Motor neuron (in vitro differentiated cells): ENCODE data around the gene CCDC57. TPM values are rescaled to one million over a fixed set of nuclear protein-coding genes. Genes with fewer than 3 reads are reported as not detected.
"Not testable (repeated sequence)": the region's sequence is repeated elsewhere in the genome, so short reads cannot be mapped to it uniquely, and the experiment has no call there.

Source experiments
- ATAC-seq, 8 experiments: fragments of 200-7000 bp; cut with Tn5 transposase; replicated peaks in 6 of 8; 2 replicates each; pipeline ENCODE4 v1.8.0; 2021; ENCODE audit warnings: mild to moderate bottlenecking in 8 of 8, moderate library complexity in 8 of 8
- H3K27ac ChIP-seq, 2 donors: fragments of 250-450 bp; sonication (Bioruptor Pico); 2 replicates each; pipeline ENCODE4 v1.9.0; 2021; ENCODE audit warnings: antibody characterized with exemption in 2 of 2, mild to moderate bottlenecking in 2 of 2, moderate library complexity in 1 of 2
- H3K4me1 ChIP-seq, 2 donors: fragments of 250-450 bp; sonication (Bioruptor Pico); replicated peaks in 1 of 2; 2 replicates each; pipeline ENCODE4 v1.6.1; 2021; ENCODE audit warnings: antibody characterized with exemption in 2 of 2, mild to moderate bottlenecking in 2 of 2, moderate library complexity in 1 of 2
- H3K4me3 ChIP-seq, 5 donors: fragments of 250-450 bp; sonication (Bioruptor Pico); 2 replicates each; pipeline ENCODE4 v1.9.0; 2021; ENCODE audit warnings: antibody characterized with exemption in 5 of 5, mild to moderate bottlenecking in 5 of 5, moderate library complexity in 4 of 5
- WGBS, 10 experiments: fragments of 450-650 bp; shearing (Covaris generic); methylation state at CpG; one replicate each; pipeline ENCODE4 v1.0.0; 2022; 5-methylcytosine and 5-hydroxymethylcytosine counted together
- in situ Hi-C, 9 experiments: fragments of 400-800 bp; cut with MboI; loops; one replicate each; pipeline ENCODE4 v1.15.0; 2021; ENCODE audit warnings: low sequenced_read_pairs in 9 of 9, low pct_unique_long_range_greater_than_20kb in 2 of 9; ENCODE audit not compliant: unreplicated experiment in 9 of 9
- total RNA-seq, 8 experiments: library from RNA; unstranded; fragments of 300-600 nt; gene quantifications; 2 replicates each; pipeline versions ENCODE4 v1.2.3 to v1.2.4, GENCODE V29; 2022

The CCDC57 gene
- total RNA-seq, 8 experiments from 2014 or later = 13.6 to 68.8 (median 26.1) TPM

DNA sequence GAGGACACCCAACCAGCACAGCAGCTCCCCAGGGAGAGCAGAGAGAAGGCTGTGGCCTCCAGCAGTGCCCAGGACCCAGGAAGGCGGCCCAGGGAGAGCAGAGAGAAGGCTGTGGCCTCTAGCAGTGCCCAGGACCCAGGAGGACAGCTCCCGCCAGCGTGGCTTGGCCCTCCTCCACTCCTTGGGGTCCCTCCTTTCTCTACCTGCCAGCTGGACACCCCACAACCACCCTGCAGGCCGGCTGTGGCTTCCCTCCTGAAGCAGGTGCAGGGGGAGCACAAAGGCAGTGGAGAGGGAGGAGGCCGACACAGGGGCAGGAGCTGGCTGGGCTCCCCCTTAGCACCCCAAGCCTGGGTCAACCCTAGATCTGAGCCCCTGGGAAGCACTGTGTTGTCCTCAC lies 60.5 kb downstream of the CCDC57 start:
- 83 to 100% methylated on average over 1 to 2 of the region's 5 CpGs; no CpG with 5 or more reads in 8 of the 10 experiments for WGBS, 10 experiments
- Histone ChIP-seq H3K27ac (no peak overlapping the region), H3K4me3 (no peak overlapping the region), H3K4me1 (no peaks in the 10 kb centered on the region)
- in situ Hi-C loops = loop anchor here in 3 of 9 experiments (10.0 to 25.0 kb wide), 2 partner anchors 115 to 117 kb away; partner anchors contain the start of genes DCXR (in 3 of the 3) and RAC3 (in 3 of the 3)
- ATAC-seq = no peak

- no peak overlapping the region for H3K27ac ChIP-seq
- 0 to 100% (median 88%) methylated on average over 1 to 6 of the region's 22 CpGs; no CpG with 5 or more reads in 5 of the 10 experiments for WGBS, 10 experiments
- no peak for ATAC-seq
- H3K4me3 ChIP-seq = no peak overlapping the region
- no peaks in the 10 kb centered on the region for H3K4me1 ChIP-seq
- in situ Hi-C loops = loop anchor here in 3 of 9 experiments (10.0 to 25.0 kb wide), 2 partner anchors 114 to 117 kb away; partner anchors contain the start of genes DCXR (in 3 of the 3) and RAC3 (in 3 of the 3)
Observed at GRCh38 chr17:82151106-82151957, 61.3 kb downstream of the CCDC57 start.

DNA sequence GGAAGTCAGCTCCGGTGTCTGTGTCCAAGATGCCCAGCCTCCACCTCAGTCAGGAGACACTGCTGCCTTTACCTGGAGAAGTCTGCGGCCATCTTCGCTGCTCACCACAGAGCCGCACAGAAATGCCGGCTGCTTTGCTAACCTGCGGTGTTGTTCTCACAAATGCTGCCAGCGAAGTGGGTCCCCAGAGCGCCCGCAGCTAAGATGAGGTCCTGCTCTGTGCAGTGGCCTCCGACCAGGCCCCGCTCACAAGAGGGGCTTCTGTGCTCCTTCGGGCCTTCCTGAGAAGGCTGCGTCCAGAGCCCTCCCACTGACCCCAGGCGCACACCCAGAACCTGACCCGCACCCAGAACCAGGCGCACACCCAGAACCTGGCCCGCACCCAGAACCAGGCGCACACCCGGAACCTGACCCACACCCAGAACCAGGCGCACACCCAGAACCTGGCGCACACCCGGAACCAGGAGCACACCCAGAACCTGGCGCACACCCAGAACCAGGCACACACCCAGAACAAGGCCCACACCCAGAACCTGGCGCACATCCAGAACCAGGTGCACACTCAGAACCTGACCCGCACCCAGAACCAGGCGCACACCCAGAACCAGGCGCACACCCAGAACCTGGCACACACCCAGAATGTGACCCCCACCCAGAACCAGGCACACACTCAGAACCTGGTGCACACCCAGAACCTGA lies 63.1 kb downstream of the CCDC57 start:
- ATAC-seq = no peak
- WGBS, 10 experiments = 91 to 100% (median 100%) methylated on average over 1 to 7 of the region's 27 CpGs; no CpG with 5 or more reads in 4 of the 10 experiments
- H3K4me1 ChIP-seq = no peaks in the 10 kb centered on the region
- H3K4me3 ChIP-seq = no peak overlapping the region
- in situ Hi-C loops = loop anchor here in 5 of 9 experiments (10.0 to 25.0 kb wide), 2 partner anchors 112 to 115 kb away; partner anchors contain the start of genes DCXR (in 5 of the 5) and RAC3 (in 5 of the 5)
- H3K27ac ChIP-seq = no peak overlapping the region

GRCh38 chr17:82148997-82149396 lies 63.6 kb downstream of the CCDC57 start:
- in situ Hi-C loops = loop anchor here in 2 of 9 experiments (25.0 kb wide), 1 partner anchor 112 kb away; the partner anchor contains the start of genes DCXR (in 2 of the 2) and RAC3 (in 2 of the 2)
- WGBS, 10 experiments = no CpG with 5 or more reads among the region's 2 CpGs
- Histone ChIP-seq H3K4me3 (no peak overlapping the region), H3K27ac (no peak overlapping the region), H3K4me1 (no peaks in the 10 kb centered on the region)
- no peak for ATAC-seq

GRCh38 chr17:82148011-82148410 lies 64.6 kb downstream of the CCDC57 start:
- no CpG with 5 or more reads among the region's 1 CpG for WGBS, 10 experiments
- in situ Hi-C loops = loop anchor here in 2 of 9 experiments (25.0 kb wide), 1 partner anchor 111 kb away; the partner anchor contains the start of genes DCXR (in 2 of the 2) and RAC3 (in 2 of the 2)
- no peak overlapping the region for H3K27ac ChIP-seq
- H3K4me3 ChIP-seq = no peak overlapping the region
- no peak for ATAC-seq
- H3K4me1 ChIP-seq = no peaks in the 10 kb centered on the region

- Histone ChIP-seq H3K4me3 (no peak overlapping the region), H3K4me1 (no peaks in the 10 kb centered on the region), H3K27ac (no peak overlapping the region)
- WGBS, 10 experiments = 60 to 100% (median 90%) methylated on average over 2 to 8 of the region's 18 CpGs; no CpG with 5 or more reads in 1 of the 10 experiments
- in situ Hi-C loops = loop anchor here in 2 of 9 experiments (25.0 kb wide), 1 partner anchor 110 kb away; the partner anchor contains the start of genes DCXR (in 2 of the 2) and RAC3 (in 2 of the 2)
- ATAC-seq = no peak
Observed at GRCh38 chr17:82146663-82147654, 65.7 kb downstream of the CCDC57 start.

DNA sequence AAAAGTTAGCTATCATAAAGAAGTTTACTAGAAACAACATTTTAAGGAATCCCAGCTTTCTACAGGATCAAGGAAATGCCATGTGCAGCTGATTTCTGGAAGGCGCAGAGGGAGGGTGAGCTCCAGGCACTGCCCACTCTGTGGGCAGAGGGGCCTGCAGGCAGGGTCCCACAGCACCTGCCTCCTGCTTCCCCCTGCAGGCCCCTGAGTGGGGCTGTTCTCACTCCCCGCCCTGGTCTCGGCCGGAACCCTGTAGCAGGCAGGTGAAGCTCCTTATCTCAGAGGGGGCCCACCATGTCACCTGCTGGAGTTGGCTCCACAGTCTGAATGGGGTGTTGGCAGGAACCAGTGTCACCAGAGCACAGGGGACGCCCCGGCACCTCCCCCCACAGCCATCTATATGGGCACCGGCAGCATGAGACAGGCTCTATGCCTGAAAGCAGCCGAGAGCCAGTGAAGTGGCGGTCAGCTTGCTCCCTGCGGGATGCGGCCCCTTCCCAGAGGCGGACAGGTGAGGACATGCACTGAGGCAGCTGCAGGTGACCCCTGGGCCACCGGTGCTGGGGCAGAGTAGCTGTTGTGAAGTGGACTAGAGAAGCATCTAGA lies 67.0 kb downstream of the CCDC57 start:
- no peak overlapping the region for H3K4me3 ChIP-seq
- 87 to 100% (median 100%) methylated on average over 1 to 5 of the region's 13 CpGs; no CpG with 5 or more reads in 5 of the 10 experiments for WGBS, 10 experiments
- in situ Hi-C loops = loop anchor here in 2 of 9 experiments (25.0 kb wide), 1 partner anchor 108 kb away; the partner anchor contains the start of genes DCXR (in 2 of the 2) and RAC3 (in 2 of the 2)
- no peak overlapping the region for H3K27ac ChIP-seq
- H3K4me1 ChIP-seq = no peaks in the 10 kb centered on the region
- no peak for ATAC-seq

- no peaks in the 10 kb centered on the region for H3K4me1 ChIP-seq
- H3K27ac ChIP-seq = no peak overlapping the region
- in situ Hi-C loops = loop anchor here in 2 of 9 experiments (25.0 kb wide), 1 partner anchor 106 kb away; the partner anchor contains the start of genes DCXR (in 2 of the 2) and RAC3 (in 2 of the 2)
- WGBS, 10 experiments = 74 to 100% (median 96%) methylated on average over 1 to 8 of the region's 8 CpGs; no CpG with 5 or more reads in 3 of the 10 experiments
- H3K4me3 ChIP-seq = no peak overlapping the region
- ATAC-seq = no peak
Observed at GRCh38 chr17:82143333-82143732, 69.3 kb downstream of the CCDC57 start.

GRCh38 chr17:82139961-82140360 lies 72.7 kb downstream of the CCDC57 start:
- H3K4me1 ChIP-seq, H3K4me3 ChIP-seq, H3K27ac ChIP-seq, ATAC-seq: not testable (repeated sequence)
- WGBS, 10 experiments = 77 to 100% (median 86%) methylated on average over 1 to 10 of the region's 10 CpGs; no CpG with 5 or more reads in 3 of the 10 experiments
- in situ Hi-C loops = loop anchor here in 2 of 9 experiments (25.0 kb wide), 1 partner anchor 103 kb away; the partner anchor contains the start of genes DCXR (in 2 of the 2) and RAC3 (in 2 of the 2)

GRCh38 chr17:82138511-82138992 lies 74.1 kb downstream of the CCDC57 start:
- in situ Hi-C loops = loop anchor here in 2 of 9 experiments (25.0 kb wide), 1 partner anchor 101 kb away; the partner anchor contains the start of genes DCXR (in 2 of the 2) and RAC3 (in 2 of the 2)
- Histone ChIP-seq H3K4me1 (no peaks in the 10 kb centered on the region), H3K27ac (no peak overlapping the region), H3K4me3 (no peak overlapping the region)
- WGBS, 10 experiments = 83 to 100% (median 92%) methylated on average over 1 to 13 of the region's 28 CpGs; no CpG with 5 or more reads in 3 of the 10 experiments
- ATAC-seq = no peak

- Histone ChIP-seq H3K27ac (no peak overlapping the region), H3K4me3 (no peak overlapping the region), H3K4me1 (no peaks in the 10 kb centered on the region)
- peak in 2 of 8 experiments; percentile 39 to 57 for ATAC-seq
- 80 to 100% (median 91%) methylated on average over 1 to 10 of the region's 11 CpGs; no CpG with 5 or more reads in 4 of the 10 experiments for WGBS, 10 experiments
- in situ Hi-C loops = loop anchor here in 2 of 9 experiments (25.0 kb wide), 1 partner anchor 97 kb away; the partner anchor contains the start of genes DCXR (in 2 of the 2) and RAC3 (in 2 of the 2)
Observed at GRCh38 chr17:82134101-82134500, 78.5 kb downstream of the CCDC57 start.
